Measurements from ENCODE around the gene GXYLT1.
"Not testable (repeated sequence)": the region's sequence is repeated elsewhere in the genome, so short reads cannot be mapped to it uniquely, and the experiment has no call there.

The GXYLT1 gene

GRCh38 chr12:42144408-42145196 is at the start of gene GXYLT1:
GXYLT1 (minus strand) TSS chr12:42144874; CDS start chr12:42144646, 228 bp downstream.
- peak; percentile 95 for DNase-seq

- DNase-seq = no peak
Observed at GRCh38 chr12:42192686-42193085, 48.0 kb upstream of the GXYLT1 start.

- no peak for DNase-seq
Observed at GRCh38 chr12:42192258-42192657, 47.6 kb upstream of the GXYLT1 start.

GRCh38 chr12:42190376-42190775 is 45.7 kb upstream of the GXYLT1 start:
- DNase-seq = no peak

- not testable (repeated sequence) for DNase-seq
Observed at GRCh38 chr12:42188275-42188674, 43.6 kb upstream of the GXYLT1 start.

- DNase-seq = no peak
Observed at GRCh38 chr12:42187799-42188198, 43.1 kb upstream of the GXYLT1 start.

- no peak for DNase-seq
Observed at GRCh38 chr12:42186793-42187192, 42.1 kb upstream of the GXYLT1 start.

- DNase-seq = no peak
Observed at GRCh38 chr12:42182394-42182793, 37.7 kb upstream of the GXYLT1 start.

GRCh38 chr12:42180990-42181596 is 36.4 kb upstream of the GXYLT1 start:
- DNase-seq = no peak

- DNase-seq = no peak
Observed at GRCh38 chr12:42178101-42178500, 33.4 kb upstream of the GXYLT1 start.

- DNase-seq = no peak
Observed at GRCh38 chr12:42174978-42175377, 30.3 kb upstream of the GXYLT1 start.

- DNase-seq = no peak
Observed at GRCh38 chr12:42173961-42174521, 29.4 kb upstream of the GXYLT1 start.

GRCh38 chr12:42172441-42173210 is 28.0 kb upstream of the GXYLT1 start:
- DNase-seq = no peak

- DNase-seq = no peak
Observed at GRCh38 chr12:42167711-42168110, 23.0 kb upstream of the GXYLT1 start.

GRCh38 chr12:42166501-42166900 is 21.8 kb upstream of the GXYLT1 start:
- no peak for DNase-seq

- DNase-seq = no peak
Observed at GRCh38 chr12:42163913-42164312, 19.2 kb upstream of the GXYLT1 start.

- DNase-seq = no peak
Observed at GRCh38 chr12:42162965-42163364, 18.3 kb upstream of the GXYLT1 start.

GRCh38 chr12:42162193-42162592 is 17.5 kb upstream of the GXYLT1 start:
- no peak for DNase-seq

GRCh38 chr12:42161529-42161928 is 16.9 kb upstream of the GXYLT1 start:
- no peak for DNase-seq

- no peak for DNase-seq
Observed at GRCh38 chr12:42156232-42156631, 11.6 kb upstream of the GXYLT1 start.

- DNase-seq = no peak
Observed at GRCh38 chr12:42145552-42146215, 1.0 kb upstream of the GXYLT1 start.

- no peak for DNase-seq
Observed at GRCh38 chr12:42145197-42145549, 499 bp upstream of the GXYLT1 start.

- DNase-seq = no peak
Observed at GRCh38 chr12:42144158-42144407, 591 bp downstream of the GXYLT1 start.

Measured in femur (tissue), 1 donor.